Endothelial cell of umbilical vein (primary cell): ENCODE results near the gene ALG12. TPM values are rescaled to one million over a fixed set of nuclear protein-coding genes. Genes with fewer than 3 reads are reported as not detected.

Experiments
- BruUV-seq: library from RNA; stranded (reverse); fragments of 400-500 nt; replicated peaks from 2 replicates; lab custom pipeline; 2021; lab: Mats Ljungman, UMichigan
- CTCF ChIA-PET: fragments of 300-600, 350-600 bp; sonication (Branson Sonifier 250); formaldehyde crosslinking; loops from one replicate; lab custom pipeline; 2021; ENCODE audit warnings: antibody characterized with exemption, inconsistent platforms; lab: Charles Lee
- POLR2A ChIA-PET: fragments of 300-600, 350-600 bp; sonication (Branson Sonifier 250); formaldehyde crosslinking; loops from one replicate; lab custom pipeline; 2021; ENCODE audit warnings: antibody characterized with exemption, inconsistent platforms; lab: Charles Lee
- DNase-seq: peaks from one replicate; pipeline ENCODE4 v3.0.0-alpha.2; 2011; ENCODE audit warnings: low read depth, low spot score
- FAIRE-seq: peaks from 2 replicates; lab custom pipeline; 2011; peaks lifted over from hg19 to GRCh38; lab: Jason Lieb, UNC
- H2AFZ ChIP-seq: 2 replicates; pipeline ENCODE4 v1.6.0; 2012; ENCODE audit warnings: low read depth, low read length, control low read depth, inconsistent platforms
- H3K27ac ChIP-seq: 2 replicates; pipeline ENCODE4 v1.5.1; 2011; ENCODE audit warnings: low read depth, mild to moderate bottlenecking, control low read depth, low read length, moderate library complexity; ENCODE audit not compliant: insufficient read depth
- H3K27me3 ChIP-seq, 2 experiments: 2 replicates each; pipeline versions ENCODE4 v1.6.0 to v1.6.1; 2011; ENCODE audit warnings: low read length in 2 of 2, mixed read lengths in 1 of 2; ENCODE audit not compliant: control insufficient read depth in 2 of 2, insufficient read depth in 2 of 2
- H3K36me3 ChIP-seq, 2 experiments: 2 replicates in 1 of 2; 3 replicates in 1 of 2; pipeline ENCODE4 v1.5.1; 2011; ENCODE audit warnings: low read length in 2 of 2, mild to moderate bottlenecking in 1 of 2, moderate library complexity in 1 of 2; ENCODE audit not compliant: control insufficient read depth in 2 of 2, insufficient read depth in 2 of 2; ENCODE audit errors: extremely low read depth in 1 of 2
- H3K4me1 ChIP-seq: 3 replicates; pipeline ENCODE4 v1.5.1; 2011; ENCODE audit warnings: mild to moderate bottlenecking, low read length; ENCODE audit not compliant: control insufficient read depth, insufficient read depth; ENCODE audit errors: extremely low read depth
- H3K4me2 ChIP-seq: 2 replicates; pipeline ENCODE4 v1.6.1; 2011; ENCODE audit warnings: low read length, control low read depth, mixed read lengths; ENCODE audit not compliant: insufficient read depth
- H3K4me3 ChIP-seq, 3 experiments: fragments of 200-600 bp in 1 of 3; sonication (generic), shearing (Covaris generic) in 1 of 3; replicated peaks in 1 of 3; 2 replicates each; pipeline ENCODE4 v1.5.1; 2011 to 2016; ENCODE audit warnings: control low read depth in 3 of 3, low read length in 3 of 3, mild to moderate bottlenecking in 2 of 3, inconsistent platforms in 1 of 3, low read depth in 1 of 3, moderate library complexity in 1 of 3; ENCODE audit not compliant: insufficient read depth in 1 of 3
- H3K79me2 ChIP-seq: 2 replicates; pipeline ENCODE4 v1.6.0; 2012; ENCODE audit warnings: low read length, inconsistent platforms; ENCODE audit not compliant: control insufficient read depth, insufficient read depth
- H3K9ac ChIP-seq: replicated peaks from 2 replicates; pipeline ENCODE3; 2011; ENCODE audit warnings: low read length, control low read depth; ENCODE audit not compliant: insufficient read depth; ENCODE audit errors: extremely low read depth
- H3K9me1 ChIP-seq: replicated peaks from 3 replicates; pipeline ENCODE4 v1.6.0; 2011; ENCODE audit warnings: mild to moderate bottlenecking, low read length; ENCODE audit not compliant: control insufficient read depth, insufficient read depth; ENCODE audit errors: extremely low read depth
- H3K9me3 ChIP-seq: replicated peaks from 2 replicates; pipeline ENCODE4 v1.5.1; 2012; ENCODE audit warnings: low read length, inconsistent platforms; ENCODE audit not compliant: control insufficient read depth, insufficient read depth
- H4K20me1 ChIP-seq: replicated peaks from 2 replicates; pipeline ENCODE3; 2011; ENCODE audit warnings: mild to moderate bottlenecking, low read length; ENCODE audit not compliant: control insufficient read depth, insufficient read depth; ENCODE audit errors: extremely low read depth
- EZH2 ChIP-seq: IDR thresholded peaks from 2 replicates; pipeline ENCODE4 v1.6.1; 2012; ENCODE audit warnings: borderline replicate concordance, low read depth, mild to moderate bottlenecking, moderate library complexity, low read length, inconsistent platforms; ENCODE audit not compliant: severe bottlenecking
- FOS ChIP-seq: IDR thresholded peaks from 2 replicates; pipeline ENCODE4 v1.6.1; 2011; ENCODE audit warnings: mild to moderate bottlenecking, low read length, moderate library complexity, borderline replicate concordance; ENCODE audit not compliant: insufficient read depth
- GATA2 ChIP-seq: IDR thresholded peaks from 2 replicates; pipeline ENCODE4 v1.7.0; 2011; ENCODE audit warnings: low read depth, mild to moderate bottlenecking, moderate library complexity, mixed read lengths, low read length; ENCODE audit not compliant: insufficient read length, insufficient read depth
- JUN ChIP-seq: IDR thresholded peaks from 2 replicates; pipeline ENCODE4 v1.6.1; 2011; ENCODE audit warnings: borderline replicate concordance, low read depth; ENCODE audit not compliant: insufficient read length, insufficient read depth
- MYC ChIP-seq: IDR thresholded peaks from one replicate; pipeline ENCODE4 v1.6.1; 2011; ENCODE audit warnings: mild to moderate bottlenecking, low read depth, low read length
- POLR2A ChIP-seq: IDR thresholded peaks from 2 replicates; pipeline ENCODE4 v1.6.1; 2012; ENCODE audit warnings: low read depth, mild to moderate bottlenecking, control low read depth, low read length
- POLR2AphosphoS5 ChIP-seq: IDR thresholded peaks from 2 replicates; pipeline ENCODE4 v1.6.1; 2012; ENCODE audit warnings: low read depth, mild to moderate bottlenecking, control low read depth, low read length, moderate library complexity; ENCODE audit not compliant: insufficient read depth
- dilution Hi-C: fragments of 300-500 bp; cut with MboI; formaldehyde crosslinking; loops from one replicate; pipeline ENCODE4 v1.15.0; 2019; ENCODE audit warnings: low sequenced_read_pairs; ENCODE audit not compliant: extremely low pct_ligation_motif_present
- intact Hi-C: fragments of 100-400 bp; cut with micrococcal nuclease; formaldehyde crosslinking; loops from one replicate; pipeline ENCODE4 v1.10.0; 2022
- polyA plus RNA-seq, 4 experiments: library from polyadenylated mRNA; depleted of rRNA in 3 of 4; stranded (reverse) in 3 of 4; unstranded in 1 of 4; fragments of >200 nt; gene quantifications; 2 replicates each; pipeline versions ENCODE4 v1.2.1 to v1.2.3, GENCODE V29; 2011 to 2012; ENCODE audit warnings: missing spikeins in 1 of 4
- total RNA-seq: library from RNA; stranded (reverse); gene quantifications from 2 replicates; pipeline ENCODE4 v1.2.3, GENCODE V29; 2021
- TF ChIP-seq, protein P1 (sequence below): IDR thresholded peaks from 2 replicates; pipeline ENCODE4 v1.6.1; 2011; ENCODE audit not compliant: insufficient read depth, insufficient read length
- TF ChIP-seq, protein P2 (sequence below), 2 donors: IDR thresholded peaks; 1 replicate in 1 of 2; 2 replicates in 1 of 2; pipeline ENCODE4 v1.5.1; 2011; ENCODE audit warnings: low read length in 2 of 2, mild to moderate bottlenecking in 2 of 2, moderate library complexity in 2 of 2, control low read depth in 1 of 2, inconsistent platforms in 1 of 2, low read depth in 1 of 2; ENCODE audit not compliant: insufficient read depth in 1 of 2; ENCODE audit errors: extremely low read depth in 1 of 2

ALG12 gene
- total and polyA plus RNA-seq, 2 donors (not counting 3 experiments of a cell fraction or from before 2014, with no cell fraction given) = 14.6 to 18.0 TPM

DNA sequence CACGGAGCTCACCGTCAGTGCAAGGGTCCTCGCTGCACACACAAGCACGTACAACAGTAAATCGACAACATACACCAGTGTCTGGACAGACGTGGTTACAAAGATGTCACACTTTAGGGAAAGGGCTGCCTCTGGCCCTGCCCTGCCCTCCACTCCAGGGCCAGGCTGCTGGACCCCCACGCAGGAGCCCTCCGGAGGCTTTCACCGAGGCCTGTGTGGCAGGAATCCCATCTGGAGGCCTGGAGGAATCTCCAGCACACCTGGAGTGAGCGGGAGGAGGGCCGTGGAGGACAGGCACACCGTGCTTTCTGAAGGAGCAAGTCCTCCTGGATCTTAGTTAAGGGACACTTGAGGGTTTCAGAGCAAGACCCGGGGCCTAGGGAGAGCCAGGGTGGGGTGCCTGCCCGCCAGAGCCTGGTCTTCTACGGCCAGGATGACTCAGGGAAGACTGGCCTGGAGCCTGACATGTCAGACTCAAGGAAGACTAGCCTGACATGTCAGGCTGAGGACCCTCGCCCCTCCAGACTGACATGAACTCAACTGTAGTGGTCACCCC is 40.2 kb upstream of the ALG12 start:
- dilution Hi-C loops = no loop called here
- H3K4me1 ChIP-seq = peaks cover 14% of the 10 kb centered on the region
- H3K27me3 ChIP-seq = no peaks in the 10 kb centered on the region
- no peaks in the 10 kb centered on the region for H3K9me1 ChIP-seq
- H4K20me1 ChIP-seq = no peaks in the 10 kb centered on the region
- ChIA-PET POLR2A (no interaction called here), CTCF (interaction anchor here (1.0 kb wide), 1 partner anchor 72 kb away, joined by 6 read pairs; no protein-coding TSS in a partner anchor)
- no TSS peak for BruUV-seq
- H3K27ac ChIP-seq = no peak overlapping the region
- H2AFZ ChIP-seq = no peak overlapping the region
- FAIRE-seq (no peak), DNase-seq (no peak)
- H3K79me2 ChIP-seq = peaks cover 26% of the 10 kb centered on the region
- no peak overlapping the region for H3K4me3 ChIP-seq
- no peaks in the 10 kb centered on the region for H3K9me3 ChIP-seq
- peaks cover 9 to 15% of the 10 kb centered on the region in 2 experiments for H3K36me3 ChIP-seq
- H3K9ac ChIP-seq = no peak overlapping the region
- intact Hi-C loops = no loop called here
- no peak overlapping the region for H3K4me2 ChIP-seq
- TF ChIP-seq POLR2AphosphoS5 (no peak), MYC (no peak), POLR2A (no peak), JUN (no peak), GATA2 (no peak), EZH2 (no peak), FOS (no peak)
- TF ChIP-seq, protein P1, sequence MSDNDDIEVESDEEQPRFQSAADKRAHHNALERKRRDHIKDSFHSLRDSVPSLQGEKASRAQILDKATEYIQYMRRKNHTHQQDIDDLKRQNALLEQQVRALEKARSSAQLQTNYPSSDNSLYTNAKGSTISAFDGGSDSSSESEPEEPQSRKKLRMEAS = no peak
- TF ChIP-seq, protein P2, sequence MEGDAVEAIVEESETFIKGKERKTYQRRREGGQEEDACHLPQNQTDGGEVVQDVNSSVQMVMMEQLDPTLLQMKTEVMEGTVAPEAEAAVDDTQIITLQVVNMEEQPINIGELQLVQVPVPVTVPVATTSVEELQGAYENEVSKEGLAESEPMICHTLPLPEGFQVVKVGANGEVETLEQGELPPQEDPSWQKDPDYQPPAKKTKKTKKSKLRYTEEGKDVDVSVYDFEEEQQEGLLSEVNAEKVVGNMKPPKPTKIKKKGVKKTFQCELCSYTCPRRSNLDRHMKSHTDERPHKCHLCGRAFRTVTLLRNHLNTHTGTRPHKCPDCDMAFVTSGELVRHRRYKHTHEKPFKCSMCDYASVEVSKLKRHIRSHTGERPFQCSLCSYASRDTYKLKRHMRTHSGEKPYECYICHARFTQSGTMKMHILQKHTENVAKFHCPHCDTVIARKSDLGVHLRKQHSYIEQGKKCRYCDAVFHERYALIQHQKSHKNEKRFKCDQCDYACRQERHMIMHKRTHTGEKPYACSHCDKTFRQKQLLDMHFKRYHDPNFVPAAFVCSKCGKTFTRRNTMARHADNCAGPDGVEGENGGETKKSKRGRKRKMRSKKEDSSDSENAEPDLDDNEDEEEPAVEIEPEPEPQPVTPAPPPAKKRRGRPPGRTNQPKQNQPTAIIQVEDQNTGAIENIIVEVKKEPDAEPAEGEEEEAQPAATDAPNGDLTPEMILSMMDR (IDR thresholded peaks at IDR 0.05; ENCODE audit: extremely low read depth in 1 of 2, insufficient read depth in 1 of 2, low read depth in 1 of 2, low read length in 2 of 2) = no peak
